Suprapubic skin (tissue), 4 donors: ENCODE data around the gene CNIH3. TPM values are rescaled to one million over a fixed set of nuclear protein-coding genes. Genes with fewer than 3 reads are reported as not detected.

ENCODE experiments used
- DNase-seq, 2 donors: peaks; one replicate each; pipeline ENCODE4 v3.0.0-alpha.2; 2019; ENCODE audit warnings: low spot score in 2 of 2
- H3K27ac ChIP-seq: fragments of 200-600 bp; sonication (generic); one replicate; pipeline ENCODE4 v1.5.1; 2019
- H3K27me3 ChIP-seq: fragments of 200-600 bp; sonication (generic); one replicate; pipeline ENCODE4 v1.5.1; 2019
- H3K36me3 ChIP-seq: fragments of 200-600 bp; sonication (generic); one replicate; pipeline ENCODE4 v1.5.1; 2019
- H3K4me1 ChIP-seq: fragments of 200-600 bp; sonication (generic); one replicate; pipeline ENCODE4 v1.5.1; 2019
- H3K4me3 ChIP-seq: fragments of 200-600 bp; sonication (generic); one replicate; pipeline ENCODE4 v1.5.1; 2019; ENCODE audit warnings: mild to moderate bottlenecking
- H3K9me3 ChIP-seq: fragments of 200-600 bp; sonication (generic); one replicate; pipeline ENCODE4 v1.5.1; 2019
- EP300 ChIP-seq: sonication (generic); formaldehyde crosslinking; IDR thresholded peaks from one replicate; pipeline ENCODE4 v1.6.1; 2017; ENCODE audit warnings: antibody characterized with exemption
- POLR2A ChIP-seq, 2 donors: fragments of 450-650 bp; IDR thresholded peaks; one replicate each; pipeline ENCODE4 v1.6.1; 2017; ENCODE audit warnings: antibody characterized with exemption in 2 of 2, mild to moderate bottlenecking in 2 of 2, moderate library complexity in 2 of 2
- POLR2AphosphoS5 ChIP-seq, 3 donors: sonication (generic); formaldehyde crosslinking; IDR thresholded peaks; one replicate each; pipeline ENCODE4 v1.6.1; 2017; ENCODE audit warnings: antibody characterized with exemption in 3 of 3
- WGBS: methylation state at CpG from one replicate; pipeline ENCODE4 v1.1.5; 2018; 5-methylcytosine and 5-hydroxymethylcytosine counted together
- total RNA-seq, 4 donors: library from RNA; depleted of rRNA; stranded (reverse); fragments of >200 nt; gene quantifications; one replicate each; pipeline ENCODE4 v1.1.0, GENCODE V29; 2016
- TF ChIP-seq, protein P1 (sequence below), 2 donors: fragments of 200-600 bp in 1 of 2; fragments of 450-650 bp in 1 of 2; sonication (generic) in 1 of 2; IDR thresholded peaks; one replicate each; pipeline ENCODE4 v1.5.1; 2016 to 2019; ENCODE audit warnings: antibody characterized with exemption in 2 of 2, mild to moderate bottlenecking in 1 of 2, moderate library complexity in 1 of 2

CNIH3 gene
- total RNA-seq, 4 donors from 2014 or later, result 0.57 to 6.7 (median 0.62) TPM; not detected in 1

DNA sequence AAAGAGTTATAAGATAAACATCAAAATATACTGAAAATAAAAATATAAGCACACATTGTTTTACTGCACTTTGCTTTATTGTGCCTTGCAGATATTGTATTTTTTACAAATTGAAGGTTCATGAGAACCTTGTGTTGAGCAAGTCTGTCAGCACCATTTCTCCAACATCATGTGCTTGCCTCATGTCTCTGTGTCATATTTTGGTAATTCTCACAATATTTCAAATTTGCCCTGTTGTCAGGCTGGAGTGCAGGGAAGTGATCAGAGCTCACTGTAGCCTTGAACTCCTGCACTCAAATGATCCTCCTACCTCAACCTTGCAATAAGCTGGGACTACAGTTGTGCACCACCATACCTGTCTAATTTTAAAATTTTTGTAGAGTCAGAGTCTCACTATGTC, 21.3 kb upstream of the CNIH3 start:
- H3K4me1 ChIP-seq, result peaks cover 4% of the 10 kb centered on the region
- H3K36me3 ChIP-seq, result no peaks in the 10 kb centered on the region
- no peak overlapping the region for H3K27ac ChIP-seq
- no peaks in the 10 kb centered on the region for H3K27me3 ChIP-seq
- H3K9me3 ChIP-seq, result no peaks in the 10 kb centered on the region
- TF ChIP-seq EP300, result no peak
- no peak for TF ChIP-seq POLR2A (IDR thresholded peaks at IDR 0.05)
- TF ChIP-seq POLR2AphosphoS5 (IDR thresholded peaks at IDR 0.05), result no peak
- TF ChIP-seq, protein P1, sequence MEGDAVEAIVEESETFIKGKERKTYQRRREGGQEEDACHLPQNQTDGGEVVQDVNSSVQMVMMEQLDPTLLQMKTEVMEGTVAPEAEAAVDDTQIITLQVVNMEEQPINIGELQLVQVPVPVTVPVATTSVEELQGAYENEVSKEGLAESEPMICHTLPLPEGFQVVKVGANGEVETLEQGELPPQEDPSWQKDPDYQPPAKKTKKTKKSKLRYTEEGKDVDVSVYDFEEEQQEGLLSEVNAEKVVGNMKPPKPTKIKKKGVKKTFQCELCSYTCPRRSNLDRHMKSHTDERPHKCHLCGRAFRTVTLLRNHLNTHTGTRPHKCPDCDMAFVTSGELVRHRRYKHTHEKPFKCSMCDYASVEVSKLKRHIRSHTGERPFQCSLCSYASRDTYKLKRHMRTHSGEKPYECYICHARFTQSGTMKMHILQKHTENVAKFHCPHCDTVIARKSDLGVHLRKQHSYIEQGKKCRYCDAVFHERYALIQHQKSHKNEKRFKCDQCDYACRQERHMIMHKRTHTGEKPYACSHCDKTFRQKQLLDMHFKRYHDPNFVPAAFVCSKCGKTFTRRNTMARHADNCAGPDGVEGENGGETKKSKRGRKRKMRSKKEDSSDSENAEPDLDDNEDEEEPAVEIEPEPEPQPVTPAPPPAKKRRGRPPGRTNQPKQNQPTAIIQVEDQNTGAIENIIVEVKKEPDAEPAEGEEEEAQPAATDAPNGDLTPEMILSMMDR (IDR thresholded peaks at IDR 0.05), result no peak
- no peak overlapping the region for H3K4me3 ChIP-seq
- no peak for DNase-seq

DNA sequence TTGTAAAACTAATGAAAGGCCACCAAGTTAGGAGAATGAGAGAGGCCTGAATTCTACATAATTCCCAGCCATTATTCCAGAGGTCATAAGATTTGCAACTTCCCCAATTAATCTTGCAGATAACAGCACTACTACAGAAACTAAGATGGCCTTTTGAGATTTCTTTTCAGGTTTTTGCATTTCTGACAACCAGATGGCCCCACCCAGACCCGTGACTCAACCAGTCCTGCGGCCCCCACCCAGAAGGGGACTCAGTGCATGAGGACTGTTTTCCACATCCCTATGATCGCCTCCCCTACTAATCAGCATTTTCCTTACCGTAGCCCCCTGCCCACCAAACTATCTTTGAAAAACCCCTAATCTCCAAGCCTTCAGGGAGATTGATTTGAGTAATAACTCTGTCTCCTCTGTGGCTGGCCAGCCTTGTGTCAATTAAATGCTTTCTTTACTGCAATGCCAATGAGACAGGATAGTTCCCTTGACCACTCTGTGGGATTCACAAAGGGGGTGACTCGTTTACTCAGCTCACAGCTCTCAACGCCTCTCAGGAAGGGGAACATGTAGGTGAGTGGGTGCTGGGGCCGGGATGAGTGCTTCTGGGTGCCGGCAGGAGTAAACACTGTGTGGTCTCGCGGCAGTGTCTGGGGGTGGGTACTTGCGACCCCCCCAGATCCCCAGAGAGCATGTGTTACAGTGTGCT, 10.5 kb upstream of the CNIH3 start:
- H3K4me1 ChIP-seq, result no peaks in the 10 kb centered on the region
- peak in 1 of 2 donors; percentile 50 for DNase-seq
- no peak overlapping the region for H3K27ac ChIP-seq
- H3K36me3 ChIP-seq, result no peaks in the 10 kb centered on the region
- WGBS, result 91% methylated on average over 8 of the region's 11 CpGs
- no peak overlapping the region for H3K4me3 ChIP-seq
- no peaks in the 10 kb centered on the region for H3K9me3 ChIP-seq
- no peak for TF ChIP-seq EP300
- TF ChIP-seq POLR2AphosphoS5 (IDR thresholded peaks at IDR 0.05), result no peak
- TF ChIP-seq, protein P1 (IDR thresholded peaks at IDR 0.05), result no peak
- no peak for TF ChIP-seq POLR2A (IDR thresholded peaks at IDR 0.05)
- no peaks in the 10 kb centered on the region for H3K27me3 ChIP-seq

GRCh38 chr1:224607188-224608148, 8.6 kb upstream of the CNIH3 start:
- H3K27ac ChIP-seq, result no peak overlapping the region
- no peaks in the 10 kb centered on the region for H3K36me3 ChIP-seq
- no peaks in the 10 kb centered on the region for H3K4me1 ChIP-seq
- no peaks in the 10 kb centered on the region for H3K9me3 ChIP-seq
- H3K27me3 ChIP-seq, result no peaks in the 10 kb centered on the region
- no peak for DNase-seq
- no peak for TF ChIP-seq POLR2A (IDR thresholded peaks at IDR 0.05)
- no peak for TF ChIP-seq EP300
- TF ChIP-seq POLR2AphosphoS5 (IDR thresholded peaks at IDR 0.05), result no peak
- TF ChIP-seq, protein P1 (IDR thresholded peaks at IDR 0.05), result no peak
- WGBS, result 51% methylated on average over 5 of the region's 5 CpGs
- no peak overlapping the region for H3K4me3 ChIP-seq

GRCh38 chr1:224609333-224609732, 6.8 kb upstream of the CNIH3 start:
- H3K27ac ChIP-seq, result no peak overlapping the region
- 60% methylated on average over 1 of the region's 1 CpG for WGBS
- no peaks in the 10 kb centered on the region for H3K36me3 ChIP-seq
- no peaks in the 10 kb centered on the region for H3K27me3 ChIP-seq
- no peak for DNase-seq
- no peak for TF ChIP-seq POLR2AphosphoS5 (IDR thresholded peaks at IDR 0.05)
- TF ChIP-seq EP300, result no peak
- TF ChIP-seq POLR2A (IDR thresholded peaks at IDR 0.05), result no peak
- TF ChIP-seq, protein P1 (IDR thresholded peaks at IDR 0.05), result no peak
- H3K9me3 ChIP-seq, result no peaks in the 10 kb centered on the region
- no peaks in the 10 kb centered on the region for H3K4me1 ChIP-seq
- no peak overlapping the region for H3K4me3 ChIP-seq

GRCh38 chr1:224612246-224612645, 3.9 kb upstream of the CNIH3 start:
- peaks cover 19% of the 10 kb centered on the region for H3K4me1 ChIP-seq
- 100% methylated on average over 1 of the region's 1 CpG for WGBS
- TF ChIP-seq POLR2AphosphoS5 (IDR thresholded peaks at IDR 0.05), result no peak
- TF ChIP-seq EP300, result no peak
- no peak for TF ChIP-seq POLR2A (IDR thresholded peaks at IDR 0.05)
- TF ChIP-seq, protein P1 (IDR thresholded peaks at IDR 0.05), result no peak
- peaks cover 22% of the 10 kb centered on the region for H3K27me3 ChIP-seq
- no peak for DNase-seq
- no peaks in the 10 kb centered on the region for H3K9me3 ChIP-seq
- H3K4me3 ChIP-seq, result no peak overlapping the region
- no peaks in the 10 kb centered on the region for H3K36me3 ChIP-seq
- H3K27ac ChIP-seq, result no peak overlapping the region
